HG02943 (cell line): ENCODE data around the gene OPCML.
A peak's percentile ranks its signal among the peaks of the same experiment; 100 is the strongest.

Source experiments
- ATAC-seq: cut with Tn5 transposase; IDR thresholded peaks from one replicate; pipeline ENCODE4 v1.9.1; 2021; ENCODE audit warnings: mild to moderate bottlenecking, low read depth, moderate library complexity; ENCODE audit not compliant: unreplicated experiment

The OPCML gene

GRCh38 chr11:133096981-133097380 lies 435.3 kb downstream of the OPCML start:
- no peak for ATAC-seq

GRCh38 chr11:133086518-133086917 lies 445.8 kb downstream of the OPCML start:
- no peak for ATAC-seq

- peak; percentile 92 for ATAC-seq
Measured at GRCh38 chr11:133082841-133083488, 449.3 kb downstream of the OPCML start.

- ATAC-seq = no peak
Measured at GRCh38 chr11:133082453-133082781, 449.9 kb downstream of the OPCML start.

- ATAC-seq = no peak
Measured at GRCh38 chr11:133081730-133082452, 450.4 kb downstream of the OPCML start.

GRCh38 chr11:133081020-133081419 lies 451.3 kb downstream of the OPCML start:
- ATAC-seq = no peak

- no peak for ATAC-seq
Measured at GRCh38 chr11:133078591-133079404, 453.5 kb downstream of the OPCML start.

- ATAC-seq = no peak
Measured at GRCh38 chr11:133078012-133078411, 454.3 kb downstream of the OPCML start.

GRCh38 chr11:133075351-133075750 lies 456.9 kb downstream of the OPCML start:
- no peak for ATAC-seq

GRCh38 chr11:133072858-133073582 lies 459.3 kb downstream of the OPCML start:
- no peak for ATAC-seq

- ATAC-seq = no peak
Measured at GRCh38 chr11:133072378-133072777, 459.9 kb downstream of the OPCML start.

GRCh38 chr11:133070791-133071190 lies 461.5 kb downstream of the OPCML start:
- ATAC-seq = no peak

GRCh38 chr11:133070021-133070713 lies 462.1 kb downstream of the OPCML start:
- ATAC-seq = no peak

- ATAC-seq = no peak
Measured at GRCh38 chr11:133065847-133066485, 466.3 kb downstream of the OPCML start.

GRCh38 chr11:133064961-133065360 lies 467.3 kb downstream of the OPCML start:
- ATAC-seq = no peak

GRCh38 chr11:133064152-133064877 lies 468.0 kb downstream of the OPCML start:
- no peak for ATAC-seq

- ATAC-seq = no peak
Measured at GRCh38 chr11:133058501-133058900, 473.8 kb downstream of the OPCML start.

- ATAC-seq = no peak
Measured at GRCh38 chr11:133053124-133053776, 479.1 kb downstream of the OPCML start.

- ATAC-seq = no peak
Measured at GRCh38 chr11:133052537-133052936, 479.8 kb downstream of the OPCML start.
